IMR-90 (cell line): ENCODE data around the gene NKX2-8. TPM values are rescaled to one million over a fixed set of nuclear protein-coding genes. Genes with fewer than 3 reads are reported as not detected.

ENCODE experiments used
- ATAC-seq: fragments of 200-7000 bp; cut with Tn5 transposase; 2 replicates; pipeline ENCODE4 v1.9.1; 2020; ENCODE audit warnings: low read depth, mild to moderate bottlenecking, moderate library complexity
- BruUV-seq: library from RNA; stranded (reverse); fragments of 400-500 nt; replicated peaks from 2 replicates; lab custom pipeline; 2021; lab: Mats Ljungman, UMichigan
- CTCF ChIA-PET: fragments of 300-600 bp; formaldehyde crosslinking; extraction: SDS; loops from one replicate; lab custom pipeline; 2021; ENCODE audit warnings: antibody characterized with exemption; lab: Yijun Ruan, JAX
- POLR2A ChIA-PET: fragments of 300-600 bp; sonication (Branson Sonifier 250); formaldehyde crosslinking; loops from one replicate; lab custom pipeline; 2022; ENCODE audit warnings: antibody characterized with exemption; ENCODE audit not compliant: unreplicated experiment; lab: Charles Lee
- DNase-seq: peaks from one replicate; pipeline ENCODE4 v3.0.0; 2013
- H2AFZ ChIP-seq: replicated peaks from 2 replicates; pipeline ENCODE3; 2013; ENCODE audit warnings: low read length, mild to moderate bottlenecking; ENCODE audit not compliant: poor library complexity
- H2AK5ac ChIP-seq: 2 replicates; pipeline ENCODE4 v1.6.1; 2013; ENCODE audit warnings: low read depth, low read length, inconsistent platforms
- H2AK9ac ChIP-seq: replicated peaks from 2 replicates; pipeline ENCODE3; 2013; ENCODE audit warnings: mild to moderate bottlenecking, low read depth, low read length, moderate library complexity; ENCODE audit not compliant: poor library complexity
- H2BK120ac ChIP-seq: 2 replicates; pipeline ENCODE4 v1.6.1; 2013; ENCODE audit warnings: low read depth, low read length, inconsistent platforms
- H2BK15ac ChIP-seq: 3 replicates; pipeline ENCODE4 v1.6.1; 2013; ENCODE audit warnings: low read depth, low read length, inconsistent platforms
- H2BK20ac ChIP-seq: 2 replicates; pipeline ENCODE4 v1.6.1; 2013; ENCODE audit warnings: low read depth, mild to moderate bottlenecking, inconsistent platforms, low read length, moderate library complexity
- H2BK5ac ChIP-seq: 2 replicates; pipeline ENCODE4 v1.6.1; 2013; ENCODE audit warnings: mild to moderate bottlenecking, low read depth, low read length, inconsistent platforms; ENCODE audit not compliant: poor library complexity, severe bottlenecking
- H3K14ac ChIP-seq: replicated peaks from 2 replicates; pipeline ENCODE4 v1.6.1; 2013; ENCODE audit warnings: low read depth, low read length, inconsistent platforms
- H3K18ac ChIP-seq: 2 replicates; pipeline ENCODE4 v1.6.1; 2013; ENCODE audit warnings: low read depth, low read length, control low read depth
- H3K23ac ChIP-seq: 2 replicates; pipeline ENCODE4 v1.6.1; 2013; ENCODE audit warnings: low read depth, low read length, inconsistent platforms
- H3K27ac ChIP-seq: 2 replicates; pipeline ENCODE4 v1.5.1; 2013; ENCODE audit warnings: mild to moderate bottlenecking, control low read depth, low read length; ENCODE audit not compliant: insufficient read depth
- H3K27me3 ChIP-seq: 2 replicates; pipeline ENCODE4 v1.6.1; 2013; ENCODE audit warnings: low read length; ENCODE audit not compliant: control insufficient read depth, insufficient read depth
- H3K36me3 ChIP-seq: 2 replicates; pipeline ENCODE4 v1.6.1; 2013; ENCODE audit warnings: low read length, mixed read lengths; ENCODE audit not compliant: control insufficient read depth, insufficient read depth
- H3K4ac ChIP-seq: 2 replicates; pipeline ENCODE4 v1.6.1; 2013; ENCODE audit warnings: low read depth, low read length, inconsistent platforms
- H3K4me1 ChIP-seq: 2 replicates; pipeline ENCODE4 v1.6.1; 2013; ENCODE audit warnings: low read length, mixed read lengths; ENCODE audit not compliant: control insufficient read depth, insufficient read depth
- H3K4me2 ChIP-seq: 2 replicates; pipeline ENCODE4 v1.6.1; 2013; ENCODE audit warnings: low read depth, mild to moderate bottlenecking, control low read depth, low read length, moderate library complexity
- H3K4me3 ChIP-seq: 2 replicates; pipeline ENCODE4 v1.5.1; 2013; ENCODE audit warnings: low read depth, mild to moderate bottlenecking, control low read depth, low read length, moderate library complexity; ENCODE audit not compliant: insufficient read depth
- H3K56ac ChIP-seq: 2 replicates; pipeline ENCODE4 v1.6.1; 2013; ENCODE audit warnings: low read length, inconsistent platforms; ENCODE audit not compliant: insufficient read depth; ENCODE audit errors: extremely low read depth
- H3K79me1 ChIP-seq, 2 experiments: 2 replicates each; pipeline ENCODE4 v1.6.1; 2013; ENCODE audit warnings: low read length in 2 of 2, inconsistent platforms in 1 of 2, low read depth in 1 of 2
- H3K9ac ChIP-seq: 2 replicates; pipeline ENCODE4 v1.6.1; 2013; ENCODE audit warnings: low read depth, low read length, control low read depth
- H3K9me1 ChIP-seq: 2 replicates; pipeline ENCODE4 v1.6.1; 2013; ENCODE audit warnings: low read length, inconsistent platforms; ENCODE audit not compliant: insufficient read depth
- H3K9me3 ChIP-seq: 2 replicates; pipeline ENCODE4 v1.6.1; 2013; ENCODE audit warnings: low read length; ENCODE audit not compliant: control insufficient read depth, insufficient read depth
- H4K20me1 ChIP-seq: 2 replicates; pipeline ENCODE4 v1.6.1; 2013; ENCODE audit warnings: low read length, inconsistent platforms; ENCODE audit not compliant: insufficient read depth
- H4K5ac ChIP-seq: 2 replicates; pipeline ENCODE4 v1.6.1; 2013; ENCODE audit warnings: mild to moderate bottlenecking, low read depth, low read length, control low read depth
- H4K8ac ChIP-seq, 2 experiments: 2 replicates each; pipeline ENCODE4 v1.6.1; 2013; ENCODE audit warnings: low read depth in 2 of 2, low read length in 2 of 2, control low read depth in 1 of 2, inconsistent platforms in 1 of 2
- H4K91ac ChIP-seq: 2 replicates; pipeline ENCODE4 v1.6.1; 2013; ENCODE audit warnings: low read depth, low read length, inconsistent platforms; ENCODE audit not compliant: insufficient read depth
- BHLHE40 ChIP-seq: fragments of 150-350 bp; IDR thresholded peaks from 2 replicates; pipeline ENCODE4 v1.6.1; 2016; ENCODE audit warnings: mild to moderate bottlenecking, low read depth, low read length
- CEBPB ChIP-seq: IDR thresholded peaks from 2 replicates; pipeline ENCODE4 v1.6.1; 2012; ENCODE audit warnings: low read depth, low read length, improper control_type of control experiment
- CHD1 ChIP-seq: IDR thresholded peaks from 2 replicates; pipeline ENCODE4 v1.6.1; 2012; ENCODE audit warnings: low read depth, low read length, improper control_type of control experiment
- FOS ChIP-seq: fragments of 150-350 bp; IDR thresholded peaks from 2 replicates; pipeline ENCODE4 v1.6.1; 2016; ENCODE audit warnings: low read depth, low read length
- MAFK ChIP-seq: IDR thresholded peaks from 2 replicates; pipeline ENCODE4 v1.6.1; 2012; ENCODE audit warnings: low read depth, low read length, improper control_type of control experiment
- MAZ ChIP-seq: IDR thresholded peaks from 2 replicates; pipeline ENCODE4 v1.6.1; 2012; ENCODE audit warnings: low read depth, mild to moderate bottlenecking, low read length, improper control_type of control experiment, moderate library complexity, borderline replicate concordance
- MXI1 ChIP-seq: IDR thresholded peaks from 2 replicates; pipeline ENCODE4 v1.6.1; 2012; ENCODE audit warnings: low read depth, mild to moderate bottlenecking, low read length, moderate library complexity, borderline replicate concordance
- NFE2L2 ChIP-seq: fragments of 150-350 bp; IDR thresholded peaks from 2 replicates; pipeline ENCODE4 v1.6.1; 2016; ENCODE audit warnings: low read depth, mild to moderate bottlenecking, low read length
- POLR2A ChIP-seq: IDR thresholded peaks from 2 replicates; pipeline ENCODE4 v1.6.1; 2012; ENCODE audit warnings: mild to moderate bottlenecking, low read depth, low read length
- RCOR1 ChIP-seq: IDR thresholded peaks from 2 replicates; pipeline ENCODE4 v1.6.1; 2012; ENCODE audit warnings: mild to moderate bottlenecking, low read length, improper control_type of control experiment; ENCODE audit not compliant: insufficient replicate concordance
- RFX5 ChIP-seq: IDR thresholded peaks from 2 replicates; pipeline ENCODE4 v1.8.0; 2012; ENCODE audit warnings: low read depth, mild to moderate bottlenecking, low read length, moderate library complexity
- SMC3 ChIP-seq: fragments of 150-350 bp; IDR thresholded peaks from 2 replicates; pipeline ENCODE4 v1.6.1; 2016; ENCODE audit warnings: low read depth, mild to moderate bottlenecking, antibody characterized with exemption, low read length, moderate library complexity
- WGBS, 2 experiments: methylation state at CpG; one replicate each; pipeline versions ENCODE4 v1.1.5 to v1.1.7; 2013; ENCODE audit warnings: missing lambda C conversion rate in 2 of 2; ENCODE audit not compliant: insufficient read length in 1 of 2; ENCODE audit errors: extremely low coverage in 2 of 2; 5-methylcytosine and 5-hydroxymethylcytosine counted together
- dilution Hi-C: fragments of 300-500 bp; cut with HindIII; formaldehyde crosslinking; loops from one replicate; pipeline ENCODE4 v1.14.3; 2018; ENCODE audit warnings: low sequenced_read_pairs; ENCODE audit not compliant: unreplicated experiment
- in situ Hi-C: fragments of 300-500 bp; cut with MboI; formaldehyde crosslinking; loops from 3 replicates; pipeline ENCODE4 v1.14.3; 2019; ENCODE audit warnings: low sequenced_read_pairs, inconsistent platforms, mixed read lengths
- intact Hi-C: fragments of 100-400 bp; cut with micrococcal nuclease; formaldehyde crosslinking; loops from 2 replicates; pipeline ENCODE4 v1.10.0; 2022
- polyA plus RNA-seq, 3 experiments: library from polyadenylated mRNA; depleted of rRNA; stranded (reverse); fragments of >200 nt; gene quantifications; 2 replicates each; pipeline ENCODE4 v1.2.3, GENCODE V29; 2012; ENCODE audit warnings: low replicate concordance in 1 of 3
- total RNA-seq: library from RNA; depleted of rRNA; stranded (reverse); fragments of >200 nt; gene quantifications from 2 replicates; pipeline ENCODE4 v1.2.3, GENCODE V29; 2012
- TF ChIP-seq, protein P1 (sequence below): fragments of 150-350 bp; IDR thresholded peaks from 2 replicates; pipeline ENCODE4 v1.6.1; 2016; ENCODE audit warnings: low read depth, mild to moderate bottlenecking, low read length, moderate library complexity, borderline replicate concordance
- TF ChIP-seq, protein P2 (sequence below): fragments of 150-350 bp; IDR thresholded peaks from 2 replicates; pipeline ENCODE4 v1.6.1; 2017; ENCODE audit warnings: mild to moderate bottlenecking, antibody characterized with exemption, low read length, low read depth
- TF ChIP-seq, protein P3 (sequence below): conservative IDR thresholded peaks from 2 replicates; pipeline ENCODE4 v1.5.1; 2012; ENCODE audit warnings: mild to moderate bottlenecking, low read depth, low read length, improper control_type of control experiment

The NKX2-8 gene
- total and polyA plus RNA-seq, 2 of the 4 experiments (the other 2 are of a cell fraction) = not detected

DNA sequence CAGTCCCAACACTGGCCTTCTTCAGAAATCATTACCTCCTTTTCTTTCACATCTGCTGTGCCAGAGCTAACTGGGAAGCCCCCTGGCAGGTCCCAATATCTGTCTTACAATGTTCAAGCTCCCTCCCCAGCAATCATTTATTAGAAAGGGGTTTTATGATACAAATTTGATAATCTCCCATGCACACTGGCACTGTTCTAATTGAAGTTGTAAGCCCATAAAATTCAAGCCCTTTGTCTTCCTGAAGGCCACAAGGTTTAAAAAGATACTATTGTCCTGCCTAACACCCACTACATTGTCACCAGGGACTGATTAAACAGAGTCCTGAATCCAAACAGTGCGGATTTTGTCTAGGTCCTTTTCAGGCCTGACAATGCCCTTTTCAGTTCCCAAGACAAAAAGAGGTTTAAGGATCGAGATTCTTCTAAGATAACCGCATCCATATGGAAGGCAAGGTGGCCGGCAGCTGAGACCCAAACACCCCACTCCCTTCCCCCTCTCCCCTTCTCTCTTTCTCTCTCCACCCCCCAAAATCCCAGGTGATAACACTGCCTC lies 3.3 kb downstream of the NKX2-8 start:
- BruUV-seq = no TSS peak
- Histone ChIP-seq H2BK5ac (no peak overlapping the region), H2AK9ac (no peak overlapping the region), H3K14ac (no peak overlapping the region), H3K27me3 (peaks cover 62% of the 10 kb centered on the region), H3K9ac (no peak overlapping the region), H3K9me1 (no peaks in the 10 kb centered on the region), H2BK120ac (no peak overlapping the region), H3K79me1 (no peaks in the 10 kb centered on the region), H4K20me1 (no peaks in the 10 kb centered on the region), H4K5ac (no peak overlapping the region), H3K36me3 (no peaks in the 10 kb centered on the region), H3K4ac (no peak overlapping the region), H4K8ac (no peak overlapping the region), H3K4me3 (no peak overlapping the region), H3K18ac (no peak overlapping the region), H2AFZ (no peak overlapping the region), H3K23ac (no peak overlapping the region), H3K56ac (no peak overlapping the region), H3K9me3 (no peaks in the 10 kb centered on the region), H3K4me2 (no peak overlapping the region), H2BK20ac (no peak overlapping the region), H4K91ac (no peak overlapping the region), H2BK15ac (no peak overlapping the region), H2AK5ac (no peak overlapping the region), H3K4me1 (no peaks in the 10 kb centered on the region), H3K27ac (no peak overlapping the region)
- POLR2A ChIA-PET = no interaction called here
- TF ChIP-seq MXI1 = no peak
- TF ChIP-seq, protein P1, sequence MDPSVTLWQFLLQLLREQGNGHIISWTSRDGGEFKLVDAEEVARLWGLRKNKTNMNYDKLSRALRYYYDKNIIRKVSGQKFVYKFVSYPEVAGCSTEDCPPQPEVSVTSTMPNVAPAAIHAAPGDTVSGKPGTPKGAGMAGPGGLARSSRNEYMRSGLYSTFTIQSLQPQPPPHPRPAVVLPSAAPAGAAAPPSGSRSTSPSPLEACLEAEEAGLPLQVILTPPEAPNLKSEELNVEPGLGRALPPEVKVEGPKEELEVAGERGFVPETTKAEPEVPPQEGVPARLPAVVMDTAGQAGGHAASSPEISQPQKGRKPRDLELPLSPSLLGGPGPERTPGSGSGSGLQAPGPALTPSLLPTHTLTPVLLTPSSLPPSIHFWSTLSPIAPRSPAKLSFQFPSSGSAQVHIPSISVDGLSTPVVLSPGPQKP = no peak
- no peak for TF ChIP-seq FOS
- no peak for TF ChIP-seq RCOR1
- TF ChIP-seq POLR2A = no peak
- TF ChIP-seq, protein P2, sequence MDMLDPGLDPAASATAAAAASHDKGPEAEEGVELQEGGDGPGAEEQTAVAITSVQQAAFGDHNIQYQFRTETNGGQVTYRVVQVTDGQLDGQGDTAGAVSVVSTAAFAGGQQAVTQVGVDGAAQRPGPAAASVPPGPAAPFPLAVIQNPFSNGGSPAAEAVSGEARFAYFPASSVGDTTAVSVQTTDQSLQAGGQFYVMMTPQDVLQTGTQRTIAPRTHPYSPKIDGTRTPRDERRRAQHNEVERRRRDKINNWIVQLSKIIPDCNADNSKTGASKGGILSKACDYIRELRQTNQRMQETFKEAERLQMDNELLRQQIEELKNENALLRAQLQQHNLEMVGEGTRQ = no peak
- no peak for TF ChIP-seq CHD1
- TF ChIP-seq SMC3 = no peak
- no peak for TF ChIP-seq MAFK
- no peak for TF ChIP-seq RFX5
- TF ChIP-seq, protein P3, sequence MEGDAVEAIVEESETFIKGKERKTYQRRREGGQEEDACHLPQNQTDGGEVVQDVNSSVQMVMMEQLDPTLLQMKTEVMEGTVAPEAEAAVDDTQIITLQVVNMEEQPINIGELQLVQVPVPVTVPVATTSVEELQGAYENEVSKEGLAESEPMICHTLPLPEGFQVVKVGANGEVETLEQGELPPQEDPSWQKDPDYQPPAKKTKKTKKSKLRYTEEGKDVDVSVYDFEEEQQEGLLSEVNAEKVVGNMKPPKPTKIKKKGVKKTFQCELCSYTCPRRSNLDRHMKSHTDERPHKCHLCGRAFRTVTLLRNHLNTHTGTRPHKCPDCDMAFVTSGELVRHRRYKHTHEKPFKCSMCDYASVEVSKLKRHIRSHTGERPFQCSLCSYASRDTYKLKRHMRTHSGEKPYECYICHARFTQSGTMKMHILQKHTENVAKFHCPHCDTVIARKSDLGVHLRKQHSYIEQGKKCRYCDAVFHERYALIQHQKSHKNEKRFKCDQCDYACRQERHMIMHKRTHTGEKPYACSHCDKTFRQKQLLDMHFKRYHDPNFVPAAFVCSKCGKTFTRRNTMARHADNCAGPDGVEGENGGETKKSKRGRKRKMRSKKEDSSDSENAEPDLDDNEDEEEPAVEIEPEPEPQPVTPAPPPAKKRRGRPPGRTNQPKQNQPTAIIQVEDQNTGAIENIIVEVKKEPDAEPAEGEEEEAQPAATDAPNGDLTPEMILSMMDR = no peak
- TF ChIP-seq CEBPB = no peak
- TF ChIP-seq MAZ = no peak
- no peak for TF ChIP-seq NFE2L2
- TF ChIP-seq BHLHE40 = no peak
- 20% methylated on average over 1 of the region's 4 CpGs; no CpG with 5 or more reads in 1 of the 2 experiments for WGBS, 2 experiments
- DNase-seq (no peak), ATAC-seq (no peak)
- dilution Hi-C loops = no loop called here
- in situ Hi-C loops = no loop called here
- CTCF ChIA-PET = no interaction called here
- intact Hi-C loops = no loop called here
